Endothelial cell of umbilical vein (primary cell): ENCODE data around the gene PKD2. TPM values are rescaled to one million over a fixed set of nuclear protein-coding genes. Genes with fewer than 3 reads are reported as not detected.

Experiments
- BruUV-seq: library from RNA; stranded (reverse); fragments of 400-500 nt; replicated peaks from 2 replicates; lab custom pipeline; 2021; lab: Mats Ljungman, UMichigan
- CTCF ChIA-PET: fragments of 300-600, 350-600 bp; sonication (Branson Sonifier 250); formaldehyde crosslinking; loops from one replicate; lab custom pipeline; 2021; ENCODE audit warnings: antibody characterized with exemption, inconsistent platforms; lab: Charles Lee
- POLR2A ChIA-PET: fragments of 300-600, 350-600 bp; sonication (Branson Sonifier 250); formaldehyde crosslinking; loops from one replicate; lab custom pipeline; 2021; ENCODE audit warnings: antibody characterized with exemption, inconsistent platforms; lab: Charles Lee
- DNase-seq: peaks from one replicate; pipeline ENCODE4 v3.0.0-alpha.2; 2011; ENCODE audit warnings: low read depth, low spot score
- FAIRE-seq: peaks from 2 replicates; lab custom pipeline; 2011; peaks lifted over from hg19 to GRCh38; lab: Jason Lieb, UNC
- H2AFZ ChIP-seq: 2 replicates; pipeline ENCODE4 v1.6.0; 2012; ENCODE audit warnings: low read depth, low read length, control low read depth, inconsistent platforms
- H3K27ac ChIP-seq: 2 replicates; pipeline ENCODE4 v1.5.1; 2011; ENCODE audit warnings: low read depth, mild to moderate bottlenecking, control low read depth, low read length, moderate library complexity; ENCODE audit not compliant: insufficient read depth
- H3K27me3 ChIP-seq, 2 experiments: 2 replicates each; pipeline versions ENCODE4 v1.6.0 to v1.6.1; 2011; ENCODE audit warnings: low read length in 2 of 2, mixed read lengths in 1 of 2; ENCODE audit not compliant: control insufficient read depth in 2 of 2, insufficient read depth in 2 of 2
- H3K36me3 ChIP-seq, 2 experiments: 2 replicates in 1 of 2; 3 replicates in 1 of 2; pipeline ENCODE4 v1.5.1; 2011; ENCODE audit warnings: low read length in 2 of 2, mild to moderate bottlenecking in 1 of 2, moderate library complexity in 1 of 2; ENCODE audit not compliant: control insufficient read depth in 2 of 2, insufficient read depth in 2 of 2; ENCODE audit errors: extremely low read depth in 1 of 2
- H3K4me1 ChIP-seq: 3 replicates; pipeline ENCODE4 v1.5.1; 2011; ENCODE audit warnings: mild to moderate bottlenecking, low read length; ENCODE audit not compliant: control insufficient read depth, insufficient read depth; ENCODE audit errors: extremely low read depth
- H3K4me2 ChIP-seq: 2 replicates; pipeline ENCODE4 v1.6.1; 2011; ENCODE audit warnings: low read length, control low read depth, mixed read lengths; ENCODE audit not compliant: insufficient read depth
- H3K4me3 ChIP-seq, 3 experiments: fragments of 200-600 bp in 1 of 3; sonication (generic), shearing (Covaris generic) in 1 of 3; replicated peaks in 1 of 3; 2 replicates each; pipeline ENCODE4 v1.5.1; 2011 to 2016; ENCODE audit warnings: control low read depth in 3 of 3, low read length in 3 of 3, mild to moderate bottlenecking in 2 of 3, inconsistent platforms in 1 of 3, low read depth in 1 of 3, moderate library complexity in 1 of 3; ENCODE audit not compliant: insufficient read depth in 1 of 3
- H3K79me2 ChIP-seq: 2 replicates; pipeline ENCODE4 v1.6.0; 2012; ENCODE audit warnings: low read length, inconsistent platforms; ENCODE audit not compliant: control insufficient read depth, insufficient read depth
- H3K9ac ChIP-seq: replicated peaks from 2 replicates; pipeline ENCODE3; 2011; ENCODE audit warnings: low read length, control low read depth; ENCODE audit not compliant: insufficient read depth; ENCODE audit errors: extremely low read depth
- H3K9me1 ChIP-seq: replicated peaks from 3 replicates; pipeline ENCODE4 v1.6.0; 2011; ENCODE audit warnings: mild to moderate bottlenecking, low read length; ENCODE audit not compliant: control insufficient read depth, insufficient read depth; ENCODE audit errors: extremely low read depth
- H3K9me3 ChIP-seq: replicated peaks from 2 replicates; pipeline ENCODE4 v1.5.1; 2012; ENCODE audit warnings: low read length, inconsistent platforms; ENCODE audit not compliant: control insufficient read depth, insufficient read depth
- H4K20me1 ChIP-seq: replicated peaks from 2 replicates; pipeline ENCODE3; 2011; ENCODE audit warnings: mild to moderate bottlenecking, low read length; ENCODE audit not compliant: control insufficient read depth, insufficient read depth; ENCODE audit errors: extremely low read depth
- CTCF ChIP-seq, 2 donors: IDR thresholded peaks; 1 replicate in 1 of 2; 2 replicates in 1 of 2; pipeline ENCODE4 v1.5.1; 2011; ENCODE audit warnings: low read length in 2 of 2, mild to moderate bottlenecking in 2 of 2, moderate library complexity in 2 of 2, control low read depth in 1 of 2, inconsistent platforms in 1 of 2, low read depth in 1 of 2; ENCODE audit not compliant: insufficient read depth in 1 of 2; ENCODE audit errors: extremely low read depth in 1 of 2
- EZH2 ChIP-seq: IDR thresholded peaks from 2 replicates; pipeline ENCODE4 v1.6.1; 2012; ENCODE audit warnings: borderline replicate concordance, low read depth, mild to moderate bottlenecking, moderate library complexity, low read length, inconsistent platforms; ENCODE audit not compliant: severe bottlenecking
- FOS ChIP-seq: IDR thresholded peaks from 2 replicates; pipeline ENCODE4 v1.6.1; 2011; ENCODE audit warnings: mild to moderate bottlenecking, low read length, moderate library complexity, borderline replicate concordance; ENCODE audit not compliant: insufficient read depth
- GATA2 ChIP-seq: IDR thresholded peaks from 2 replicates; pipeline ENCODE4 v1.7.0; 2011; ENCODE audit warnings: low read depth, mild to moderate bottlenecking, moderate library complexity, mixed read lengths, low read length; ENCODE audit not compliant: insufficient read length, insufficient read depth
- JUN ChIP-seq: IDR thresholded peaks from 2 replicates; pipeline ENCODE4 v1.6.1; 2011; ENCODE audit warnings: borderline replicate concordance, low read depth; ENCODE audit not compliant: insufficient read length, insufficient read depth
- MAX ChIP-seq: IDR thresholded peaks from 2 replicates; pipeline ENCODE4 v1.6.1; 2011; ENCODE audit not compliant: insufficient read depth, insufficient read length
- MYC ChIP-seq: IDR thresholded peaks from one replicate; pipeline ENCODE4 v1.6.1; 2011; ENCODE audit warnings: mild to moderate bottlenecking, low read depth, low read length
- POLR2A ChIP-seq: IDR thresholded peaks from 2 replicates; pipeline ENCODE4 v1.6.1; 2012; ENCODE audit warnings: low read depth, mild to moderate bottlenecking, control low read depth, low read length
- POLR2AphosphoS5 ChIP-seq: IDR thresholded peaks from 2 replicates; pipeline ENCODE4 v1.6.1; 2012; ENCODE audit warnings: low read depth, mild to moderate bottlenecking, control low read depth, low read length, moderate library complexity; ENCODE audit not compliant: insufficient read depth
- dilution Hi-C: fragments of 300-500 bp; cut with MboI; formaldehyde crosslinking; loops from one replicate; pipeline ENCODE4 v1.15.0; 2019; ENCODE audit warnings: low sequenced_read_pairs; ENCODE audit not compliant: extremely low pct_ligation_motif_present
- intact Hi-C: fragments of 100-400 bp; cut with micrococcal nuclease; formaldehyde crosslinking; loops from one replicate; pipeline ENCODE4 v1.10.0; 2022
- polyA plus RNA-seq, 4 experiments: library from polyadenylated mRNA; depleted of rRNA in 3 of 4; stranded (reverse) in 3 of 4; unstranded in 1 of 4; fragments of >200 nt; gene quantifications; 2 replicates each; pipeline versions ENCODE4 v1.2.1 to v1.2.3, GENCODE V29; 2011 to 2012; ENCODE audit warnings: missing spikeins in 1 of 4
- total RNA-seq: library from RNA; stranded (reverse); gene quantifications from 2 replicates; pipeline ENCODE4 v1.2.3, GENCODE V29; 2021

PKD2 gene
- total and polyA plus RNA-seq, 2 donors (not counting 3 experiments of a cell fraction or from before 2014, with no cell fraction given) = 23.1 to 27.0 TPM

GRCh38 chr4:88108747-88109122, 101.3 kb downstream of the PKD2 start:
- BruUV-seq = no TSS peak
- no peaks in the 10 kb centered on the region for H4K20me1 ChIP-seq
- no peak for TF ChIP-seq POLR2AphosphoS5
- no peak for TF ChIP-seq FOS
- no peak for TF ChIP-seq JUN
- no peak for TF ChIP-seq GATA2
- TF ChIP-seq POLR2A = no peak
- TF ChIP-seq MAX = no peak
- TF ChIP-seq MYC = no peak
- no peak for TF ChIP-seq EZH2
- no peak for TF ChIP-seq CTCF (IDR thresholded peaks at IDR 0.05; ENCODE audit: extremely low read depth in 1 of 2, insufficient read depth in 1 of 2, low read depth in 1 of 2, low read length in 2 of 2)
- H3K27me3 ChIP-seq = no peaks in the 10 kb centered on the region
- H3K9me1 ChIP-seq = no peaks in the 10 kb centered on the region
- H3K4me2 ChIP-seq = no peak overlapping the region
- DNase-seq (no peak), FAIRE-seq (no peak)
- intact Hi-C loops = loop anchor here (5.0 to 10.0 kb wide), 5 partner anchors 36 to 486 kb away; partner anchors contain the start of genes HERC3, HERC5, PKD2 and PPM1K
- POLR2A ChIA-PET = no interaction called here
- no peak overlapping the region for H3K9ac ChIP-seq
- CTCF ChIA-PET = interaction anchor here (1.1 to 1.9 kb wide), 2 partner anchors 75 to 110 kb away, joined by 4 to 5 read pairs; no protein-coding TSS in a partner anchor
- no peak overlapping the region for H3K27ac ChIP-seq
- no peaks in the 10 kb centered on the region for H3K9me3 ChIP-seq
- H3K4me1 ChIP-seq = peaks cover 37% of the 10 kb centered on the region
- no peak overlapping the region for H3K4me3 ChIP-seq
- no peak overlapping the region for H2AFZ ChIP-seq
- H3K79me2 ChIP-seq = no peaks in the 10 kb centered on the region
- dilution Hi-C loops = no loop called here
- no peaks in the 10 kb centered on the region for H3K36me3 ChIP-seq
